HG03060 (cell line): ENCODE results near the gene TMEM215.
"Not testable (repeated sequence)": the region's sequence is repeated elsewhere in the genome, so short reads cannot be mapped to it uniquely, and the experiment has no call there.

Experiments used
- ATAC-seq: cut with Tn5 transposase; IDR thresholded peaks from one replicate; pipeline ENCODE4 v1.9.1; 2021; ENCODE audit warnings: low read depth, moderate number of reproducible peaks; ENCODE audit not compliant: unreplicated experiment

TMEM215 gene, protein sequence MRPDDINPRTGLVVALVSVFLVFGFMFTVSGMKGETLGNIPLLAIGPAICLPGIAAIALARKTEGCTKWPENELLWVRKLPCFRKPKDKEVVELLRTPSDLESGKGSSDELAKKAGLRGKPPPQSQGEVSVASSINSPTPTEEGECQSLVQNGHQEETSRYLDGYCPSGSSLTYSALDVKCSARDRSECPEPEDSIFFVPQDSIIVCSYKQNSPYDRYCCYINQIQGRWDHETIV

DNA sequence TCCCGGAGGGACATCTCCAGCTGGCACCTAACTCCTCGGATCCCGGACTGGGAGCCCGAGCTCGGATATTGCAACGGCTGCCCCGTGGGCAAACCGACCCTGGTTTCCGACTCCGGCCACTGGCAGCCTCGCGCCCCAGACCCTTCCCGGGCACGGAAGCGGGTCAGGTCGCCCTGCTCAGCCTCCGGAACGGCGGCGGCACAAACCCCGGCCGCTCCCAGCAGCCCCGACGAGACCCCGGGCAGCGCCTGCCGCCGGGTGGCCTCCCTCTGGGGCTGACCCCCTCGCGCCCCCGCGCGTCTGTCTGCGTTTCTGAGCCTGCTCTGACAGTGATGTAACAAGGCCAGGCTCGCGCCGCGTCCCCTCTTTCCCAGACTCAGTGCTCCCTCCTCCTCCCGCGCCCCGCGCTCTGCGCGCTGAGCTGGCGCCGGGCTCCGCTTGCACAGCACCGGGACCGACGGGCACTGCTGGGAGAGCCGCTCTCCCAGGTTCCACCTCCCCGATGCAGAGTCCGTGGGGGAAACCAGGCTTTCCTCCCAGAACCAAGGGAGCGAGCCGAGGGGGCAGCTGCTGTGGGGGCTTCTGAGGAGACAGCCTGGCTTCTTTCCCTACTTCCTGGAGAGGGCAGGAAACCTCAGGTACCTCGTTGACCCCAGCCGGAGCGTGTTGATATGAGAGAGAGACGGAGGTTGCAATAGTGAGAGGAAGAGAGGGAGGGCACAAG is at the start of gene TMEM215:
TSS of gene TMEM215 (plus strand) at position 373 of the 724 bp plus-strand sequence. CDS start 644 bp downstream, outside the sequence.
- no peak for ATAC-seq

- no peak for ATAC-seq
Measured at GRCh38 chr9:32735476-32735875, 47.9 kb upstream of the TMEM215 start.

- no peak for ATAC-seq
Measured at GRCh38 chr9:32737378-32737777, 46.0 kb upstream of the TMEM215 start.

GRCh38 chr9:32738501-32739172 is 44.7 kb upstream of the TMEM215 start:
- ATAC-seq: no peak

DNA sequence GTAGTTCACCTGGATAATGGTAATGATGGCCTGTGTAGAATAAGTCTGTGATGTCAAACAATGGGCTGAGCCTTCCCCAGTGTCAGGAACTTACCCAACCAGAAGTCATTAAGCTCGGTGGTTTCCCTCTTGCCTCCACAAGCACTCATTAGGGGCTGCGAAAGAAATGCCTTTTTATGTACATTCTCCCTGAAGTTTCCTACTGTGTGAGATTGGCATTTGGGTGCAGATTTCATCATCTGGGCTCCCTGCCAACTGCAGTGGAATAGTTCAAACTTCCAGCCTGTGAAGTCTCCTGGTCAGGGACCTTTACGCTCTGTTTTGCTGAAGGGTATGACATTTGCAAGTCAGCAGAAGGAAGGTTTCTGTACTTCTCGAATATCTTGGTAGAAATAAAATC is 41.6 kb upstream of the TMEM215 start:
- no peak for ATAC-seq

GRCh38 chr9:32742296-32742695 is 41.0 kb upstream of the TMEM215 start:
- no peak for ATAC-seq

GRCh38 chr9:32748013-32748412 is 35.3 kb upstream of the TMEM215 start:
- no peak for ATAC-seq

GRCh38 chr9:32755730-32756129 is 27.6 kb upstream of the TMEM215 start:
- ATAC-seq: no peak

DNA sequence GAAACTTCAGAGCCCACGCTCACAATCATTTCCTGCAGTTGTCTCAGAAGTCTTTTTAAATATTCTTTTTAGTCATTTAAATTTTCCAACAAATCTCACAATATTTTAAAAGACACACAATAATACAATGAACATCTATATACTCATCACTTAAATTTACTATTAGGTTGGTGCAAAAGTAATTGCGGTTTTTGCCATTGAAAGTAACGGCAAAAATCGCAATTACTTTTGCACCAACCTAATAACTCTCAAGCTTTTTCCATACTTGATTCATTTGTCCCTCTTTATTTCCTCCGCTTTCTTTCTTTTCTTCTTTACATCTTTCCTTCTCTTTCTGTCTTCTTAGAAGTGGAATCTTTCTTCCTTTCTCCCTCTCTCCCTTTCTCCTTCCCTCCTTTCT is 19.2 kb upstream of the TMEM215 start:
- ATAC-seq: no peak

DNA sequence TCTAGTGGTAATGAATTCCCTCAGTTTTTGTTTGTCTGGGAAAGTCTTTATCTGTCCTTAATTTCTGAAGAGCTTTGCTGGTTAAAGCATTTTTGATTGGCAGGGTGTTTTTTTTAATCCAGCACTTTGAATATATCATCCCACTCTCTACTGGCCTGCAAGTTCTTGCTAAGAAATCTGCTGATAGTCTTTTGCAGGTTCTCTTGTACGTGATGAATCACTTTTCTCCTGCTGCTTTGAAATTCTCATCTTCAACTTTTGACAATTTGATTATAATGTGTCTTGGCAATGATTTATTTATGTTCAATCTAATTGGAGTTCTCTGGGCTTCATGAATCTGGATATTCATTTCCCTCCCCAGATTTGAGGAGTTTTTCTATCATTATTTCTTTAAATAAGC is 8.1 kb upstream of the TMEM215 start:
- no peak for ATAC-seq

DNA sequence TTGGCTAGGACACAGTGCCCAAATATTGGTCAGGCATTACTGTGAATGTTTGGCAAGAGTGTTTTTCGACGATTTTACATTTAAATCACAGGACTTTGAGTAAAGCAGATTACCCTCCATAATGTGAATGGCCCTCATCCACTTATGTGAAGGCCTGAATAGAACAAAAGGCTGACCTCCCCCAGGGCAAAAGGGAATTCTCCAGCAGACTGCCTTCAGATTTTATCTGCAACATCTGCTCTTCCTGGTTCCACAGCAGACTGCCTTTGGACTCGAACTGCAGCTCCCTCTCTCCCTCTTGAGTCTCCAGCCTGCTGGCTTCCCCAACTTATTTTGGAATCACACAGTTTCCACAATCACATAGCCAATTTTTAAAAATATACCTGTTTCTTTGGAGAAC is 7.1 kb upstream of the TMEM215 start:
- ATAC-seq: no peak

DNA sequence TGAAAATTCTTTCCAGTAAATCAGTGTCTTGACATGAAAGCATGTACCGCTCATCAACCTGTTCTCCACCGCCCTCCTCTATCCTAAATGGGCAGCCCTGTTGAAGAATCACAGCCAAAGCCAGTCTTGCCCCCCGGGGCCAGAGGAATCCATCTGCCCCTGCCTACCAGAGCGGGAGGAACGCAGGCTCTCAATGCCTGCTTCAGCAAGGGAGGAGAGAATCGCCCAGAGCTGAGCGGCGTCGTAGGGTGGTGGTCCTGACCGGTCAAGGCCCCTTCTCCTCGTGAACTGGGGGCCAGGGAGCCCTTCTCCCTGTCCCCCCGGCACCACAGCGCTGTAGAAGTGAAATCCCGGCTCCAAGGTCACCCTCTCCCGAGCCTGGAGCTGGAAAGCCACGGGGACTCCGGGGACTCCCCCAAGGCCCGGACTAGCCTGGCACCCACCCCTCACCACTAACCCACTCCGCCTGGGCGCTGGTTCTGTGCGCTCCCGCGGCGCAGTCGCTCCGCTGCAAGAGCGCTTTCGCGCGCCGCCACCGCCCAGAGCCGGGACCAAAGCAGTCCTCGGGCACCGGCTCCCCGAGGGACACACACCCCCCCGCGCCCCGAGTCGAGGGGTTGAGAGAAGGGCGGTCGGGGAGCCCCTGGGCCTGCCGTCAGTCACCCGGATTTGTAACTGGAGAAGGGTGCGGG is 718 bp upstream of the TMEM215 start:
- no peak for ATAC-seq

DNA sequence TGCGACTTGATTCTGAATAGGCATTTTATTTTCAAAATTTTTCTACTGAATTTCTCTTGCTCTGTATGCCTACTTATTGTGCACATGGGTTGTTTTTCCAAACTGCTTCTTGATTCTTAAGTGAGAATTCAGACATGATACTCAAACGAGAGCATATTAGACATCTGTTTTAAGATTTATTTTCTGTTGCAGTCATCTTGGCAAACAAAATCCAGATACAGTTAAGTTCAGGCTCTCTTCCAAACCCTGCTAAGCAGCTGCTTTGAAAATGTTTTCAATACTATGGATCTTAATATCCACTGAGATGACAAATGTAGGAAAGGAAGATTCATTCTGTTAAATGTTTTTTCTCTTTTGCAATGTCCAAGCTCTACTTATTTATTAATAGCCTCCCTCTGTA is 4.5 kb downstream of the TMEM215 start:
- no peak for ATAC-seq

DNA sequence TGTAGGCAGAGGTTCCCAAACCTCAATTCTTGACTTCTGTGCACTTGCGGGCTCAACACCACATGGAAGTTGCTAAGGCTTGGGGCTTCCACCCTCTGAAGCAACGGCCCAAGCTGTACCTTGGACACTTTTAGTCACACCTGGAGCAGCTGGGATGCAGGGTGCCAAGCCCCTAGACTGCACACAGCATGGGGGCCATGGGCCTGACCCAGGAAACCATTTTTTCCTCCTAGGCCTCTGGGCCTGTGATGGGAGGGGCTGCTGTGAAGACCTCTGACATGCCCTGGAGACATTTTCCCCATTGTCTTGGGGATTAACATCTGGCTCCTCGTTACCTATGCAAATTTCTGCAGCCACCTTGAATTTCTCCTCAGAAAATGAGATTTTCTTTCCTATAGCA is 12.7 kb downstream of the TMEM215 start:
- ATAC-seq: not testable (repeated sequence)

DNA sequence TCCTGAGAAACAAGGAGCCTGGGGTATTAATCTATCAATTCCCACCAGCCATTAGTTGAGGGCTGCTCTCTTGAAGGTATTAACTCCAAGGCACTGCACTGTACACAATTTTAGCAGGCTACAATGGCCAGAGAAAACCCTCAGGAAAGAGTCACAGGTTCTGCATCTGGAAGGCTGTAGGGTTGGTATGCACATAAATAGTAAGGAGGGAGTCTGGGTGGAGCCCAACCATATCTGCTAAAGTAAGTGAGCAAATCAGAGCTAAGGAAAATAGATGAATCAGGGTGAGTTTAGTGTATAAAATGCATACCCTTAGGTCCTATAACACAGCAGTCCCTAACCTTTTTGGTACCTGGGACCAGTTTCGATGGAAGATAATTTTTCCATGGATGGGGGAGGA is 18.2 kb downstream of the TMEM215 start:
- no peak for ATAC-seq

- ATAC-seq: no peak
Measured at GRCh38 chr9:32807217-32807616, 23.9 kb downstream of the TMEM215 start.

GRCh38 chr9:32811246-32811645 is 27.9 kb downstream of the TMEM215 start:
- no peak for ATAC-seq

DNA sequence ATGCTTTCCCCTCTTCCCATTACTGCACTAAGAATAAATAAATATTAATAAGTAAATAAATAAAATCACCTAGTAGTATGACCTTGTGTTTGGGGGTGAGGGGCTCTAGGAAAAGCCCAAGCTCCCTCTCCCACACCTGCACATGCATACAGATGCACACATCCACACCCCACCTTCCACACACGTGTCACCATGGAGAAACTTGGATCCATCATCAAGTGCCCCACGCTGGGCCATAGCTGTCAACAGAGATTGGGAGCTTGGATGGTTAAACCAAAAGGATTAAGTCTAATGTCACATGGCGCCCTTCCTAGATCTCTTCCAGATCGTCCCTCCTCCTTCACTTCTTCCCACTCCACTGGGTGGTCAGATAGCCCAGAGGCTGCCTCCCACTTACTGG is 37.0 kb downstream of the TMEM215 start:
- no peak for ATAC-seq

DNA sequence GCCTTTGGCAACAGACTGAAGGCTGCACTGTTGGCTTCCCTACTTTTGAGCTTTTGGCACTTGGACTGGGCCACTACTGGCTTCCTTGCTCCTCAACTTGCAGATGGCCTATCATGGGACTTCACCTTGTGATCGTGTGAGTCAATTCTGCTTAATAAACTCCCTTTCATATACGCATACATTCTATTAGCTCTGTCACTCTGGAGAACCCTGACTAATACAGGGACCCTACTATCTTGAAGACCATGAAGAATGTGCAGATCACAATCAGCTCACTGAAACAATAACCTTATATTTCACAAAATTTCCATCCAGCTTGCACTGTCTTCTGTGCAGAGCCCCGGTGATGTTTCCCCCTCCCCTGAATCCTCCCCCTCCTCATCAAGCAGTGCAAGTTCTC is 39.8 kb downstream of the TMEM215 start:
- ATAC-seq: no peak

DNA sequence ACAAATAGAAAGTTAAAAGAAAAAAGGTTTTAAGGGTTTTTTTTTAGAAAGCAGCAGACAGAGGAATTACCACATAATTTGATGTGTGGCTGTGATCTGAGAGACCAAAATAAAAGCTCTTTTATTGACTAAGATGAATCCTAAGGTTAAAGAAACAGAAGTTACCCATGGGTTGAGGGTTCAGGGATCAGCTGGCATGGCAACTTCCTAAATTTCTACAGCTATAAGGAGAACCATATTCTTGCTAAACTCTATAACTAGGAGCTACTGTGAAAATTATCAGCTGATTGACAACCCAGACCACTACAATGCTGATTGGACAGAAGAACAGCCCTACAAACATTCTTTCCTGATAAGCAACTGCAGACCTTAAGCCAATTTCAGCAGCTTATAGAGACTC is 40.2 kb downstream of the TMEM215 start:
- ATAC-seq: no peak

DNA sequence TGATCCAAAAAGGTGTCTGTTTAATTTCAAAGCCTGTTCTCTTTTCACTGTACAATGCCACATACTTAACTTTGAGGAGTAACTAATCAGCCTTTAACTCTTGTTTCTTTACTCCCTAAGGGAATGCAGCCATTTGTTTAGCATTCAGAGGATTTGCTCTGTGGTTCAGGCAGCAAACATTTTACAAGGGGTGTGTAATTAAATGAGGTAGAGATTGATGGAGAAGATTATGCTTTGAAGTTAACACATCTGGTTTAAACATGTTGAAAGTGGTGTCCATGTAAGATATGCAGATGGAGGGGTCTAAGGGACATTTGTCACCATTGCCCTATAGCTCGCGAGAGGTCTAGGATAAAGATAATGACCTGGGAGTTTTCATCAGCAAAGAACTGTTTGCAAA is 41.9 kb downstream of the TMEM215 start:
- ATAC-seq: no peak
